ENCODE measurements around the gene FAF2.

Gene FAF2

GRCh38 chr5:176446884-176447590, 1.1 kb upstream of the FAF2 start:
- peak overlapping the region; percentile 100 for H3K4me3 ChIP-seq (ENCODE audit: low read depth, low read length)
- H3K36me3 ChIP-seq = peaks cover 2% of the 10 kb centered on the region; the same call in 1 of the 2 replicates
- H3K4me1 ChIP-seq = peaks cover 3% of the 10 kb centered on the region; the same call in 1 of the 2 replicates
- peak; percentile 14 for DNase-seq
- no peaks in the 10 kb centered on the region for H3K9me3 ChIP-seq
- no peak for TF ChIP-seq CTCF (IDR thresholded peaks at IDR 0.05; ENCODE audit: low read depth, low read length)
- no peaks in the 10 kb centered on the region for H3K27me3 ChIP-seq

- peaks cover 3% of the 10 kb centered on the region; the same call in 1 of the 2 replicates for H3K4me1 ChIP-seq
- peak; percentile 49 for DNase-seq
- H3K4me3 ChIP-seq (ENCODE audit: low read depth, low read length) = peak overlapping the region; percentile 100
Observed at GRCh38 chr5:176447591-176447977, 601 bp upstream of the FAF2 start.

GRCh38 chr5:176450077-176450476, 1.9 kb downstream of the FAF2 start:
- no peak overlapping the region for H3K4me3 ChIP-seq (ENCODE audit: low read depth, low read length)
- H3K4me1 ChIP-seq = peaks cover 3% of the 10 kb centered on the region; the same call in 1 of the 2 replicates
- no peak for DNase-seq
- H3K27me3 ChIP-seq = no peaks in the 10 kb centered on the region
- H3K9me3 ChIP-seq = no peaks in the 10 kb centered on the region
- H3K36me3 ChIP-seq = peaks cover 23% of the 10 kb centered on the region
- TF ChIP-seq CTCF (IDR thresholded peaks at IDR 0.05; ENCODE audit: low read depth, low read length) = no peak

More at GRCh38 chr5:176447591-176447977, 601 bp upstream of the FAF2 start:
- Histone ChIP-seq H3K36me3 (peaks cover 7% of the 10 kb centered on the region), H3K27me3 (no peaks in the 10 kb centered on the region), H3K9me3 (no peaks in the 10 kb centered on the region)
- TF ChIP-seq CTCF (IDR thresholded peaks at IDR 0.05; ENCODE audit: low read depth, low read length) = no peak

- H3K36me3 ChIP-seq = peaks cover 28% of the 10 kb centered on the region
- H3K4me3 ChIP-seq (ENCODE audit: low read depth, low read length) = no peak overlapping the region
- no peaks in the 10 kb centered on the region for H3K9me3 ChIP-seq
- DNase-seq = no peak
- no peak for TF ChIP-seq CTCF (IDR thresholded peaks at IDR 0.05; ENCODE audit: low read depth, low read length)
- H3K4me1 ChIP-seq = no peaks in the 10 kb centered on the region
- H3K27me3 ChIP-seq = no peaks in the 10 kb centered on the region
Observed at GRCh38 chr5:176454724-176455394, 6.7 kb downstream of the FAF2 start.

GRCh38 chr5:176458904-176459561, 10.8 kb downstream of the FAF2 start:
- H3K4me3 ChIP-seq (ENCODE audit: low read depth, low read length) = no peak overlapping the region

More at GRCh38 chr5:176458904-176459561, 10.8 kb downstream of the FAF2 start:
- Histone ChIP-seq H3K9me3 (no peaks in the 10 kb centered on the region), H3K36me3 (peaks cover 9% of the 10 kb centered on the region), H3K4me1 (no peaks in the 10 kb centered on the region), H3K27me3 (no peaks in the 10 kb centered on the region)
- no peak for DNase-seq
- no peak for TF ChIP-seq CTCF (IDR thresholded peaks at IDR 0.05; ENCODE audit: low read depth, low read length)

Measured in BE2C (cell line).